Esophagus muscularis mucosa (tissue), 4 donors: ENCODE data around the gene TSHZ3. TPM values are rescaled to one million over a fixed set of nuclear protein-coding genes. Genes with fewer than 3 reads are reported as not detected.

Experiments
- DNase-seq: peaks from one replicate; pipeline ENCODE4 v3.0.0-alpha.2; 2017; ENCODE audit errors: extremely low spot score
- H3K27ac ChIP-seq, 4 donors: fragments of 200-600 bp; sonication (generic); replicated peaks in 1 of 4; 1 replicate in 3 of 4; 2 replicates in 1 of 4; pipeline ENCODE4 v1.5.1; 2016 to 2019; ENCODE audit warnings: mild to moderate bottlenecking in 1 of 4
- H3K27me3 ChIP-seq, 4 donors: fragments of 200-600 bp; sonication (generic); one replicate each; pipeline versions ENCODE4 v1.5.1 to v1.6.0; 2016 to 2019
- H3K36me3 ChIP-seq, 4 donors: fragments of 200-600 bp; sonication (generic); one replicate each; pipeline ENCODE4 v1.5.1; 2016 to 2019
- H3K4me1 ChIP-seq, 4 donors: fragments of 200-600 bp; sonication (generic); one replicate each; pipeline ENCODE4 v1.5.1; 2016 to 2019
- H3K4me3 ChIP-seq, 4 donors: fragments of 200-600 bp; sonication (generic); 1 replicate in 2 of 4; 2 replicates in 2 of 4; pipeline ENCODE4 v1.5.1; 2016 to 2019; ENCODE audit warnings: mild to moderate bottlenecking in 4 of 4, moderate library complexity in 1 of 4
- H3K9me3 ChIP-seq, 4 donors: fragments of 200-600 bp; sonication (generic); 1 replicate in 3 of 4; 2 replicates in 1 of 4; pipeline ENCODE4 v1.5.1; 2016 to 2019
- CTCF ChIP-seq, 3 experiments: fragments of 200-600 bp in 2 of 3; fragments of 450-650 bp in 1 of 3; sonication (generic) in 2 of 3; IDR thresholded peaks; one replicate each; pipeline ENCODE4 v1.5.1; 2017 to 2019; ENCODE audit warnings: antibody characterized with exemption in 3 of 3, mild to moderate bottlenecking in 2 of 3, moderate library complexity in 1 of 3
- EP300 ChIP-seq: sonication (generic); formaldehyde crosslinking; IDR thresholded peaks from one replicate; pipeline ENCODE4 v1.6.1; 2017; ENCODE audit warnings: antibody characterized with exemption
- POLR2A ChIP-seq: fragments of 450-650 bp; IDR thresholded peaks from one replicate; pipeline ENCODE4 v1.6.1; 2017; ENCODE audit warnings: antibody characterized with exemption, moderate library complexity, mild to moderate bottlenecking, low read depth
- POLR2AphosphoS5 ChIP-seq, 2 donors: sonication (generic); formaldehyde crosslinking; IDR thresholded peaks; one replicate each; pipeline ENCODE4 v1.6.1; 2017; ENCODE audit warnings: antibody characterized with exemption in 2 of 2
- WGBS: methylation state at CpG from one replicate; pipeline ENCODE4 v1.1.5; 2018; 5-methylcytosine and 5-hydroxymethylcytosine counted together
- intact Hi-C: fragments of 100-400 bp; cut with DNase I; formaldehyde crosslinking; loops from one replicate; pipeline ENCODE4 v1.15.1; 2023
- total RNA-seq, 4 donors: library from RNA; depleted of rRNA; stranded (reverse); fragments of >200 nt; gene quantifications; one replicate each; pipeline versions ENCODE4 v1.1.0 to v1.2.1, GENCODE V29; 2016

The TSHZ3 gene
- total RNA-seq, 4 donors from 2014 or later, result 17.1 to 45.5 (median 24.6) TPM

DNA sequence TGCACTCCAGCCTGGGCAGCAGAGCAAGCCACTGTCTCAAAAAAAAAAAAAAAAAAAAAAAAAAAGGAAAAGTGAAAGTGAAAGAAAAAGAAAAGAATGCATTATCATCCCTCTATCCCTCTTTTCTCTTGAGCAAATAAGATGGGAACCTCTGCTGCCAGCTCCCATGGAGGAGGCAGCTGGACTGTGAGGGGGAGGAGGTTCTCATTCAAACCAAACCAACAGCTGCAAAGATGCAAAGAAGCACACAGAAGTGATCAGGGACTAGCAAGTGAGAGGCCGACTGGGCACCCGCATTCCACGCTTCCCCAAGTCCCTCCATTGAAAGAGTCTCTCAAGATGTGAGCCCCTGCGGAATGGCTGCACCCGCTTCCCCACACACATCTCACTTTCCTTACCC is 63.5 kb downstream of the TSHZ3 start:
- no peaks in the 10 kb centered on the region for H3K27me3 ChIP-seq
- H3K27ac ChIP-seq, result peak overlapping the region in 1 of 4 donors; percentile 46
- H3K36me3 ChIP-seq, result peaks cover 0 to 6% (median 0%) of the 10 kb centered on the region in 4 donors
- intact Hi-C loops, result no loop called here
- peak overlapping the region in 3 of 4 donors; percentile 7 to 31 (median 22) for H3K4me3 ChIP-seq
- no peak for DNase-seq
- TF ChIP-seq POLR2A (no peak), EP300 (no peak), CTCF (IDR thresholded peaks at IDR 0.05) (no peak), POLR2AphosphoS5 (IDR thresholded peaks at IDR 0.05) (no peak)
- 76% methylated on average over 5 of the region's 5 CpGs for WGBS
- peaks cover 0 to 49% (median 30%) of the 10 kb centered on the region in 4 donors for H3K4me1 ChIP-seq
- no peaks in the 10 kb centered on the region for H3K9me3 ChIP-seq

DNA sequence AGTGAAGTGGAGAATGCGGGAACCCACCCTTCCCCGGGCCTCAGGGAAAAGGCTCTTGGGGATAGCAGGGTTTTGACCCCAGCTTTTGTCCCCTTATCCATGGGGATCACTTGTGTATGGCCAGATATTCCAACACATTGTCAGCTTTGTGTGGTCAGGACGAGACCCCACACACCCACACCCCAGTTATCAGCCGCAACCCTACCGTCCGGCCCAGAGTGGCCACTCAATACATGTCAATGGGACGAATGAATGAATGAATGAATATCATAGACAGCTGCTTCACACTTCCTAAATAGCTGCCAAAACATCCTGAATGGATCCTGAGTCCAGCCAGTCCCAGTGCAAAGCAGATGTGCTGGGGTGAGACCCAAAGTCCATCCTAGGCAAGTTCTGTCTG is 64.6 kb downstream of the TSHZ3 start:
- Histone ChIP-seq H3K4me1 (peaks cover 0 to 53% (median 29%) of the 10 kb centered on the region in 4 donors), H3K27me3 (no peaks in the 10 kb centered on the region), H3K9me3 (no peaks in the 10 kb centered on the region), H3K36me3 (peaks cover 0 to 6% (median under 1%) of the 10 kb centered on the region in 4 donors), H3K4me3 (no peak overlapping the region), H3K27ac (no peak overlapping the region)
- WGBS, result 96% methylated on average over 6 of the region's 7 CpGs
- no peak for TF ChIP-seq POLR2A
- no peak for TF ChIP-seq POLR2AphosphoS5 (IDR thresholded peaks at IDR 0.05)
- TF ChIP-seq CTCF (IDR thresholded peaks at IDR 0.05), result no peak
- TF ChIP-seq EP300, result no peak
- no peak for DNase-seq
- intact Hi-C loops, result no loop called here

DNA sequence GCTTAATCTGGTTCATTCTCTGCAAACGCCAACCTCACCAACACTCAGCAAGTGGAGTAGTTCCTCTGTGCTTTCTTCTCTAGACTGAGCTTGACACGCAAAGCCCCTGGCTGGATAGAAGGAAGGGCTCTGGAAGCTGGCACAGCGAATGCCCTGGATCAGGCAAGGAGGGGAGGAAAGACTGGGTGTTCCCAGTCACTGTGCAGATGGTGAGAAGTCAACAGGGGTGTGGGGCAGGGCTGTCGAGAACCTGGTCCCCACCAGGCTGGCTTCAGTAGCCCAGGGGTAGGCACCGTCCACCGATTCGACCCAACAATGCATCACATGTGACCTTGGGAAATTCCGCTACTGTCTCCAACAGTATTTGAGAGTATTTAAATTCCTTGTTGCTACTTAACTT is 65.5 kb downstream of the TSHZ3 start:
- no peak overlapping the region for H3K27ac ChIP-seq
- peaks cover 0 to 49% (median 29%) of the 10 kb centered on the region in 4 donors for H3K4me1 ChIP-seq
- H3K9me3 ChIP-seq, result no peaks in the 10 kb centered on the region
- no peak overlapping the region for H3K4me3 ChIP-seq
- H3K27me3 ChIP-seq, result no peaks in the 10 kb centered on the region
- DNase-seq, result no peak
- TF ChIP-seq CTCF (IDR thresholded peaks at IDR 0.05), result no peak
- no peak for TF ChIP-seq POLR2A
- TF ChIP-seq POLR2AphosphoS5 (IDR thresholded peaks at IDR 0.05), result no peak
- no peak for TF ChIP-seq EP300
- 95% methylated on average over 8 of the region's 8 CpGs for WGBS
- intact Hi-C loops, result no loop called here
- peaks cover 3 to 14% (median 9%) of the 10 kb centered on the region in 4 donors for H3K36me3 ChIP-seq

DNA sequence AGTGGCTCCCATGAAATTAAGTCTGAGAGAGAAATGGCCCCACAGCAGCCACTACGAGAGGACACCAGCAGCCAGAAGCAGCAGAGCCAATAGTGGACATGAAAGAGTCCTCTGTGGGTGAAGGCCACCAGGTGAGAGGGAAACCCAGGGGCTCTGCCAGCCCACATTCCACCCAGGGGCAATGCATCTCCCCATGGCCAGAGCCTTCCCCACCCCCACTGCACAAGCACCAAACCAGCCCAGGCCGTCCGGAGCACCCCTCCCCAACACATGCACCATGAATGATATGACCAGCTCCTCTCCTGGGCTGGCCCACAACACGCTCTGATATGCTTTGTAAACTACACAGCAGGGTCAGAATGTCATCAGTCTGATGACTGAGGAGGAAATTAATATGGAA is 66.9 kb downstream of the TSHZ3 start:
- Histone ChIP-seq H3K36me3 (peaks cover 15 to 23% (median 22%) of the 10 kb centered on the region in 4 donors), H3K4me3 (no peak overlapping the region), H3K27ac (no peak overlapping the region), H3K4me1 (peaks cover 0 to 49% (median 29%) of the 10 kb centered on the region in 4 donors), H3K27me3 (no peaks in the 10 kb centered on the region), H3K9me3 (no peaks in the 10 kb centered on the region)
- intact Hi-C loops, result no loop called here
- WGBS, result 93% methylated on average over 3 of the region's 4 CpGs
- DNase-seq, result no peak
- no peak for TF ChIP-seq EP300
- no peak for TF ChIP-seq CTCF (IDR thresholded peaks at IDR 0.05)
- TF ChIP-seq POLR2A, result no peak
- no peak for TF ChIP-seq POLR2AphosphoS5 (IDR thresholded peaks at IDR 0.05)
